Mesendoderm (in vitro differentiated cells): ENCODE measurements around the gene MT3.
"Not testable (repeated sequence)": the region's sequence is repeated elsewhere in the genome, so short reads cannot be mapped to it uniquely, and the experiment has no call there.

Source experiments
- DNase-seq: peaks from one replicate; pipeline ENCODE4 v3.0.0; 2013
- H2AK5ac ChIP-seq: 2 replicates; pipeline ENCODE4 v1.6.1; 2013; ENCODE audit warnings: low read length, inconsistent platforms
- H2BK120ac ChIP-seq: 2 replicates; pipeline ENCODE4 v1.6.1; 2013; ENCODE audit warnings: low read depth, mild to moderate bottlenecking, low read length, moderate library complexity, mixed read lengths
- H2BK15ac ChIP-seq: replicated peaks from 2 replicates; pipeline ENCODE4 v1.6.1; 2013; ENCODE audit warnings: low read depth, mild to moderate bottlenecking, moderate library complexity
- H2BK5ac ChIP-seq: 2 replicates; pipeline ENCODE4 v1.6.1; 2013; ENCODE audit warnings: low read length, inconsistent platforms
- H3K18ac ChIP-seq: 2 replicates; pipeline ENCODE4 v1.6.1; 2013; ENCODE audit warnings: mild to moderate bottlenecking, low read length, mixed read lengths
- H3K23ac ChIP-seq: one replicate; pipeline ENCODE4 v1.6.1; 2013; ENCODE audit warnings: low read length
- H3K27ac ChIP-seq: 2 replicates; pipeline ENCODE4 v1.5.1; 2013; ENCODE audit warnings: low read depth, mild to moderate bottlenecking, inconsistent platforms, low read length, moderate library complexity
- H3K27me3 ChIP-seq: 2 replicates; pipeline ENCODE4 v1.6.1; 2013; ENCODE audit warnings: low read length, control low read depth, mild to moderate bottlenecking, inconsistent platforms; ENCODE audit not compliant: insufficient read depth, poor library complexity
- H3K36me3 ChIP-seq: 2 replicates; pipeline ENCODE4 v1.6.1; 2013; ENCODE audit warnings: low read length, inconsistent platforms; ENCODE audit not compliant: control insufficient read depth, insufficient read depth
- H3K4ac ChIP-seq: one replicate; pipeline ENCODE4 v1.6.1; 2013; ENCODE audit warnings: low read depth, mild to moderate bottlenecking, low read length, moderate library complexity
- H3K4me1 ChIP-seq: 2 replicates; pipeline ENCODE4 v1.6.1; 2013; ENCODE audit warnings: low read depth, low read length, inconsistent platforms; ENCODE audit not compliant: control insufficient read depth
- H3K4me2 ChIP-seq: 2 replicates; pipeline ENCODE4 v1.6.1; 2013; ENCODE audit warnings: low read length
- H3K4me3 ChIP-seq: 2 replicates; pipeline ENCODE4 v1.5.1; 2013; ENCODE audit warnings: mild to moderate bottlenecking, low read length
- H3K56ac ChIP-seq: one replicate; pipeline ENCODE4 v1.6.1; 2013; ENCODE audit warnings: low read length
- H3K79me1 ChIP-seq: 2 replicates; pipeline ENCODE4 v1.6.1; 2013; ENCODE audit warnings: low read length, inconsistent platforms
- H3K79me2 ChIP-seq: 2 replicates; pipeline ENCODE4 v1.6.1; 2013; ENCODE audit warnings: mild to moderate bottlenecking, low read length; ENCODE audit not compliant: control insufficient read depth, insufficient read depth
- H3K9ac ChIP-seq: 2 replicates; pipeline ENCODE4 v1.6.1; 2013; ENCODE audit warnings: low read length, inconsistent platforms
- H4K5ac ChIP-seq: one replicate; pipeline ENCODE4 v1.6.1; 2013; ENCODE audit warnings: low read length
- H4K8ac ChIP-seq: one replicate; pipeline ENCODE4 v1.6.1; 2013; ENCODE audit warnings: low read depth, mild to moderate bottlenecking, control low read depth, low read length, moderate library complexity
- whole genome bisulfite sequencing: extraction: QIAGEN DNeasy Blood & Tissue Kit; methylation state at CpG from one replicate; pipeline ENCODE4 v1.1.7; 2013; ENCODE audit warnings: low lambda C conversion rate, missing lambda C conversion rate; ENCODE audit not compliant: insufficient coverage; ENCODE audit errors: extremely low coverage; 5-methylcytosine and 5-hydroxymethylcytosine counted together

The MT3 gene

GRCh38 chr16:56574625-56575024, 14.7 kb upstream of the MT3 start:
- Histone ChIP-seq H3K18ac (no peak overlapping the region), H4K8ac (no peak overlapping the region), H3K4me2 (no peak overlapping the region), H2BK15ac (no peak overlapping the region), H3K4me1 (no peaks in the 10 kb centered on the region), H4K5ac (no peak overlapping the region), H2AK5ac (no peak overlapping the region), H3K27me3 (no peaks in the 10 kb centered on the region), H3K79me2 (no peaks in the 10 kb centered on the region), H3K36me3 (no peaks in the 10 kb centered on the region), H3K23ac (no peak overlapping the region), H2BK5ac (no peak overlapping the region), H3K79me1 (no peaks in the 10 kb centered on the region), H3K4ac (no peak overlapping the region), H3K4me3 (no peak overlapping the region), H3K27ac (no peak overlapping the region), H3K9ac (no peak overlapping the region), H3K56ac (no peak overlapping the region), H2BK120ac (no peak overlapping the region)
- WGBS = no CpG with 5 or more reads among the region's 1 CpG
- no peak for DNase-seq

- Histone ChIP-seq H2BK15ac (no peak overlapping the region), H3K4ac (no peak overlapping the region), H3K79me1 (no peaks in the 10 kb centered on the region), H4K8ac (no peak overlapping the region), H3K27me3 (no peaks in the 10 kb centered on the region), H3K56ac (no peak overlapping the region), H3K23ac (no peak overlapping the region), H2AK5ac (no peak overlapping the region), H3K27ac (no peak overlapping the region), H3K4me2 (no peak overlapping the region), H3K9ac (no peak overlapping the region), H3K4me3 (no peak overlapping the region), H3K79me2 (no peaks in the 10 kb centered on the region), H2BK120ac (no peak overlapping the region), H4K5ac (no peak overlapping the region), H3K18ac (no peak overlapping the region), H3K4me1 (no peaks in the 10 kb centered on the region), H2BK5ac (no peak overlapping the region), H3K36me3 (no peaks in the 10 kb centered on the region)
- no CpG with 5 or more reads among the region's 8 CpGs for WGBS
- peak; percentile 86 for DNase-seq
Observed at GRCh38 chr16:56576585-56577299, 12.6 kb upstream of the MT3 start.

DNA sequence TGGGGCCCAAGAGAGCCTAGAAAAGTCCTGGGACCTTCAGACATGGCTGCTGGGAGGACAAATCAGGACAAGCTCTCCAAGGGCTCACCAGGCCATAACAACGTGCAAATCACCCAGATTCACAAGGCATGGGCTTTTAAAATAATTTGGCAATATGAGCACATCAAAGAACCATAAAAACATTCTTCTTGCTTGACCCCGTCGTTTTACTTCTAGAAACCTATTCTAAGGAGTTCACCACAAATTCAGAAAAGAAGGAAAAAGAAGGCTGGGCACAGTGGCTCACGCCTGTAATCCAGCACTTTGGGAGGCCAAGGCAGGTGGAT, 12.1 kb upstream of the MT3 start:
- Histone ChIP-seq H3K79me1 (no peaks in the 10 kb centered on the region), H3K4me2 (no peak overlapping the region), H2AK5ac (no peak overlapping the region), H4K8ac (peak overlapping the region; percentile 28), H3K4me3 (no peak overlapping the region), H3K18ac (no peak overlapping the region), H2BK120ac (no peak overlapping the region), H3K56ac (no peak overlapping the region), H3K9ac (no peak overlapping the region), H3K27me3 (no peaks in the 10 kb centered on the region), H3K36me3 (no peaks in the 10 kb centered on the region), H3K23ac (no peak overlapping the region), H3K79me2 (no peaks in the 10 kb centered on the region), H4K5ac (no peak overlapping the region), H2BK5ac (no peak overlapping the region), H3K27ac (no peak overlapping the region), H3K4ac (no peak overlapping the region), H2BK15ac (no peak overlapping the region), H3K4me1 (no peaks in the 10 kb centered on the region)
- no CpG with 5 or more reads among the region's 4 CpGs for WGBS
- DNase-seq = no peak

- Histone ChIP-seq H4K8ac (no peak overlapping the region), H3K23ac (no peak overlapping the region), H3K4me2 (no peak overlapping the region), H3K27me3 (no peaks in the 10 kb centered on the region), H3K18ac (no peak overlapping the region), H3K79me1 (no peaks in the 10 kb centered on the region), H2BK15ac (no peak overlapping the region), H3K4me3 (no peak overlapping the region), H2BK120ac (no peak overlapping the region), H3K27ac (no peak overlapping the region), H3K4ac (no peak overlapping the region), H3K56ac (no peak overlapping the region), H3K9ac (no peak overlapping the region), H3K4me1 (no peaks in the 10 kb centered on the region), H2AK5ac (no peak overlapping the region), H4K5ac (no peak overlapping the region), H2BK5ac (no peak overlapping the region), H3K79me2 (no peaks in the 10 kb centered on the region), H3K36me3 (no peaks in the 10 kb centered on the region)
- peak; percentile 68 for DNase-seq
- no CpG with 5 or more reads among the region's 6 CpGs for WGBS
Observed at GRCh38 chr16:56580391-56581048, 8.8 kb upstream of the MT3 start.

DNA sequence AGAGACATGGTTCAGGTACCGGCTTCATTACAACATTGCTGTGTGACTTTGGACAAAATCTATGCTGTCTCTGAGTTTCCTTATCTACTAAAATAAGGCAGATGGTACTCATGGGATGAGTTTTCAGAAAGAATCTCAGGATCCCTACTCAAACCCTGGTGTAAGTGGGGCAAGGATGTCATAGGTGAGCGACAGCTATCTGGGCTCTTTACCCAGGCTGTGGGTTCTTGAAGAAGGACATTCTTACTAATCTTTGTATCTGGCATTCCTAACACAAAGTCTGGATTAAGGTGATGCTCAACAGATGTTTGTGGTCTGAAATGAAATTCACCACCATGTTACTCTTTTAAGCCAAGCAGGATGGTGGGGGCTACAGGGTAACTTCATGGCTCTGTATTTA, 6.4 kb upstream of the MT3 start:
- H2BK5ac ChIP-seq, DNase-seq, H4K5ac ChIP-seq, H3K23ac ChIP-seq, H3K4me1 ChIP-seq, H3K9ac ChIP-seq, H3K27me3 ChIP-seq, H3K27ac ChIP-seq, H3K56ac ChIP-seq, H3K4me3 ChIP-seq, H3K36me3 ChIP-seq, H3K18ac ChIP-seq, H2AK5ac ChIP-seq, H3K79me1 ChIP-seq, H3K79me2 ChIP-seq, H3K4ac ChIP-seq, H2BK120ac ChIP-seq, H4K8ac ChIP-seq, H3K4me2 ChIP-seq, H2BK15ac ChIP-seq: not testable (repeated sequence)
- WGBS = no CpG with 5 or more reads among the region's 2 CpGs
